GM12874 (cell line): ENCODE data around the gene GPANK1.

Experiments used
- CTCF ChIP-seq: IDR thresholded peaks from 2 replicates; pipeline ENCODE4 v1.5.1; 2011; ENCODE audit warnings: low read depth, mild to moderate bottlenecking, control low read depth, low read length, moderate library complexity; ENCODE audit not compliant: insufficient read depth

The GPANK1 gene

GRCh38 chr6:31639043-31639442 lies 25.8 kb downstream of the GPANK1 start:
- TF ChIP-seq CTCF = no peak

DNA sequence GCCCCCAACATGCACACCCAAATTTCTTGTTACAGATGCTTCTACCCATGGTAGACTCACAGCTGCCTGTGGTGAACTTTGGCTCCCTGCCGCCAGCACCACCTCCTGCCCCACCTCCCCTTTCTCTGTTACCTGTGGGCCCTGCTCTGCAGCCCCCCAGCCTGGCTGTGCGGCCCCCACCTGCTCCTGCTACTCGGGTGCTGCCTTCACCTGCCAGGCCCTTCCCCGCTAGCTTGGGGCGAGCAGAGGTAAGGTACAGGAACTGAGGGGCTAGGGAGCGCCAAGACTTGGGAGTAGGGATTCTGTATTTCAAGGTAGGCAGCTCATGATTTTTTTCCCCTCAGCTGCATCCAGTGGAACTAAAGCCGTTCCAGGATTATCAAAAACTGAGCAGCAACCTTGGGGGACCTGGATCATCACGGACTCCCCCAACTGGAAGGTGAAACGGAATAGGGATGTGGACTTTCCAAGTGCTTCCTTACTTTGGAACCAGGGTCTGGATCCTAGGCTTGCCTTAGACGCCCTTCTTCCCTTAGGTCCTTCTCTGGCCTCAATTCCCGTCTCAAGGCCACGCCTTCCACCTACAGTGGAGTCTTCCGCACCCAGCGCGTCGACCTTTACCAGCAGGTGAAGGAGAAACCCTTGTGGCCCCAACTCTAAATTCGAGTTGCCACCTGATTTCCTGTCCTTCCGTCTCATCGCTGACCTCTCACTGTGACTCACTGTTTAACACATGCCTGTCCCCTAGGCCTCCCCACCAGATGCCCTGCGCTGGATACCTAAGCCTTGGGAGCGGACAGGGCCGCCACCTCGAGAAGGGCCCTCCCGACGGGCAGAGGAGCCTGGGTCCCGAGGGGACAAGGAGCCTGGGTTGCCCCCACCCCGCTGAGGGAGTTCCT lies 27.9 kb downstream of the GPANK1 start:
- TF ChIP-seq CTCF = no peak

DNA sequence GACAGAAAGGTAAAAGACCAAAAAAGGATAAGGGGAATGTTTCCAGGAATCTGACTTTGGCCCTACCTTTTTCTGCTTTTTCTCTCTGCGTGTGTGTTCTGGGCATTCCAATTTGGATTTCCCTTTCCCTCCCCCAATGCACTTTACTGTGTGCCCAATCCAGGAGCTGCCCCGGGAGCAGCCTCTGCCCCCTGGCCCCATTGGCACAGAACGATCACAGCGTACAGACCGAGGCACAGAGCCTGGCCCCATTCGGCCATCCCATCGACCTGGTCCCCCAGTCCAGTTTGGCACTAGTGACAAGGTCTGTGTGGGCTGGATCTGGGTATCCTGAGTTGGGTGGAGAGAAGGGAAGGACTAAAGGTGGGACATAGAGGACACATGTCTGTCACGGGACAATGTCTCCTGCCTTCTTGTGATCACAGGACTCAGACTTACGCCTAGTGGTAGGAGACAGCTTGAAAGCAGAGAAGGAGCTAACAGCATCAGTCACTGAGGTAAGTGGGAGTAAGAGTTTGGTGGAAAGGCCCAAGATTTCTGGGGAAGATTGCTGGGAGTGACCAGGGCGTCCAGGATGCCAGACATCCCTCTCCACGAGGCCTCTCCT lies 29.7 kb downstream of the GPANK1 start:
- no peak for TF ChIP-seq CTCF

GRCh38 chr6:31634131-31634530 lies 30.7 kb downstream of the GPANK1 start:
- no peak for TF ChIP-seq CTCF

DNA sequence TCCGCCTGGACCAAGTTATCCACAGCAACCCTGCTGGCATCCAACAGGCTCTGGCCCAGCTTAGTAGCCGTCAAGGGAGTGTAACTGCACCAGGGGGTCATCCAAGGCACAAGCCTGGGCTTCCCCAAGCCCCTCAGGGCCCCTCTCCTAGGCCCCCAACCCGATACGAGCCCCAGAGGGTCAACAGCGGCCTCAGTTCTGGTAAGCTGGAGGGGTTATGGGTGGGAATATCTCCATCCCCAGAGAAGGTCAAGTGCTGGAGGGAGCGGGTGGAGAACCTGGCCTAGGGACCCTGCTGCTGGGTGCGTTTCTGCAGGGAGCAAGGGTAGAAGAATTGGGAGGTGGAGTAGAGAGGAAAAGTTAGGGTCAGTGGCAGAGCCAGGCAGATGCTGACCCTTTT lies 31.4 kb downstream of the GPANK1 start:
- no peak for TF ChIP-seq CTCF

GRCh38 chr6:31632279-31632946 lies 32.4 kb downstream of the GPANK1 start:
- TF ChIP-seq CTCF = no peak

- TF ChIP-seq CTCF = no peak
Measured at GRCh38 chr6:31631681-31632278, 33.0 kb downstream of the GPANK1 start.
